ENCODE measurements around the gene CYTH1.

The CYTH1 gene

GRCh38 chr17:78804777-78805176 lies 22.7 kb upstream of the CYTH1 start:
- DNase-seq (ENCODE audit: low read depth) = no peak

- no peak for DNase-seq (ENCODE audit: low read depth)
These were observed 21.2 kb upstream of the CYTH1 start for GRCh38 chr17:78803186-78803845.

- DNase-seq (ENCODE audit: low read depth) = no peak
These were observed 20.4 kb upstream of the CYTH1 start for GRCh38 chr17:78802459-78802858.

- no peak for DNase-seq (ENCODE audit: low read depth)
These were observed 19.9 kb upstream of the CYTH1 start for GRCh38 chr17:78802008-78802407.

GRCh38 chr17:78800132-78800931 lies 18.3 kb upstream of the CYTH1 start:
- DNase-seq (ENCODE audit: low read depth) = no peak

- DNase-seq (ENCODE audit: low read depth) = no peak
These were observed 16.9 kb upstream of the CYTH1 start for GRCh38 chr17:78798695-78799559.

- DNase-seq (ENCODE audit: low read depth) = no peak
These were observed 15.9 kb upstream of the CYTH1 start for GRCh38 chr17:78797691-78798585.

GRCh38 chr17:78797213-78797612 lies 15.1 kb upstream of the CYTH1 start:
- DNase-seq (ENCODE audit: low read depth) = no peak

- DNase-seq (ENCODE audit: low read depth) = no peak
These were observed 14.4 kb upstream of the CYTH1 start for GRCh38 chr17:78796517-78796900.

GRCh38 chr17:78795861-78796516 lies 13.9 kb upstream of the CYTH1 start:
- no peak for DNase-seq (ENCODE audit: low read depth)

GRCh38 chr17:78794864-78795640 lies 13.0 kb upstream of the CYTH1 start:
- no peak for DNase-seq (ENCODE audit: low read depth)

GRCh38 chr17:78794399-78794798 lies 12.3 kb upstream of the CYTH1 start:
- DNase-seq (ENCODE audit: low read depth) = no peak

GRCh38 chr17:78793968-78794367 lies 11.9 kb upstream of the CYTH1 start:
- DNase-seq (ENCODE audit: low read depth) = no peak

- DNase-seq (ENCODE audit: low read depth) = no peak
These were observed 11.3 kb upstream of the CYTH1 start for GRCh38 chr17:78793415-78793814.

- no peak for DNase-seq (ENCODE audit: low read depth)
These were observed 10.0 kb upstream of the CYTH1 start for GRCh38 chr17:78791840-78792709.

GRCh38 chr17:78790552-78790951 lies 8.5 kb upstream of the CYTH1 start:
- DNase-seq (ENCODE audit: low read depth) = no peak

GRCh38 chr17:78789663-78790181 lies 7.6 kb upstream of the CYTH1 start:
- DNase-seq (ENCODE audit: low read depth) = no peak

GRCh38 chr17:78789149-78789662 lies 7.1 kb upstream of the CYTH1 start:
- no peak for DNase-seq (ENCODE audit: low read depth)

- no peak for DNase-seq (ENCODE audit: low read depth)
These were observed 6.4 kb upstream of the CYTH1 start for GRCh38 chr17:78788451-78788850.
